ENCODE measurements around the gene RTN4RL2.
A peak's percentile ranks its signal among the peaks of the same experiment; 100 is the strongest.

RTN4RL2 gene

DNA sequence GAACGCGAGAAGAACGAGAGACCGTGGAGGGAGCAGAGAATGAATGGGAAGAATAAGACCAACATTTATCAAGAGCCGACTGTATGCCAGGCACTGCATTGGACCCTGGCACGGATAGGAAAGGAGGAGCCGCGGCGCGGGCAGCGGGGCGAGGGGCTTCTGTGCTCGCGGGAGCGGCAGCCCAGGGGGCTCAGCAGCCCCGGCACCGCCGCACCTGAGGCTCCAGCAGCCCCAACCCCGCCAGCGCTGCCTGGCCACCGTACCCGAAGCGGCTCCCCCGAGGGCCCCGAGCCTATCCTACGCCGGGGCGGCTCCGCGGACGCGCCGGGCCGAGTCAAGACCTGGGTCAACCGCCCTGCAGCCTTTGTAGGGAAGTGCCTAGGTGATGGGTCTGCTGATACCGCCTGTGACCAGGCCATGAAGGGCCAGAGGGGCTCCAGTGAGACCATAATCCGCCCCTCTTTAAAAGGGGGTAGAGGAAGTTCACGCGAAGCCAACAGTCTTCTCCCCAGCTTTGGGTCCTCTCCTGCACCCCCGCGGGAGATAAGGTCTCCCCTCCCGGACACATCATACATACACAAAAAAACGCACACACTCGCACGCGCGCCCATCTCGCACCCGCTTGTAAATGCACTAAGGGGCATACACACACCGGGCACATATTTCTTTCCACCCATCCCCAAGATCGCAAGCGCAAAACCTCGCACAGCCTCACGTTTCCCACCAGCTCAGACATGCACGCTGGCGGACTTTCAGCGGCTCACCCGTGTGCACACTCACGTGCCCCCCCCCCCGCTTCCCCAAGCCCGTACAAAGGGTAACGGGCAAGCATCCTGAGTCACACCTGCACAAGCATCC lies 935 bp upstream of the RTN4RL2 start:
- Histone ChIP-seq H3K27ac (ENCODE audit: low read depth, low read length) (no peak overlapping the region), H3K36me3 (ENCODE audit: control insufficient read depth, insufficient read depth, low read length) (no peaks in the 10 kb centered on the region), H3K27me3 (ENCODE audit: control insufficient read depth, insufficient read depth, low read length) (peaks cover 35% of the 10 kb centered on the region), H3K9ac (ENCODE audit: low read length) (no peak overlapping the region), H3K4me3 (ENCODE audit: low read length) (peak overlapping the region; percentile 55), H3K4me1 (ENCODE audit: control insufficient read depth, insufficient read depth, low read length) (peaks cover 6% of the 10 kb centered on the region)

DNA sequence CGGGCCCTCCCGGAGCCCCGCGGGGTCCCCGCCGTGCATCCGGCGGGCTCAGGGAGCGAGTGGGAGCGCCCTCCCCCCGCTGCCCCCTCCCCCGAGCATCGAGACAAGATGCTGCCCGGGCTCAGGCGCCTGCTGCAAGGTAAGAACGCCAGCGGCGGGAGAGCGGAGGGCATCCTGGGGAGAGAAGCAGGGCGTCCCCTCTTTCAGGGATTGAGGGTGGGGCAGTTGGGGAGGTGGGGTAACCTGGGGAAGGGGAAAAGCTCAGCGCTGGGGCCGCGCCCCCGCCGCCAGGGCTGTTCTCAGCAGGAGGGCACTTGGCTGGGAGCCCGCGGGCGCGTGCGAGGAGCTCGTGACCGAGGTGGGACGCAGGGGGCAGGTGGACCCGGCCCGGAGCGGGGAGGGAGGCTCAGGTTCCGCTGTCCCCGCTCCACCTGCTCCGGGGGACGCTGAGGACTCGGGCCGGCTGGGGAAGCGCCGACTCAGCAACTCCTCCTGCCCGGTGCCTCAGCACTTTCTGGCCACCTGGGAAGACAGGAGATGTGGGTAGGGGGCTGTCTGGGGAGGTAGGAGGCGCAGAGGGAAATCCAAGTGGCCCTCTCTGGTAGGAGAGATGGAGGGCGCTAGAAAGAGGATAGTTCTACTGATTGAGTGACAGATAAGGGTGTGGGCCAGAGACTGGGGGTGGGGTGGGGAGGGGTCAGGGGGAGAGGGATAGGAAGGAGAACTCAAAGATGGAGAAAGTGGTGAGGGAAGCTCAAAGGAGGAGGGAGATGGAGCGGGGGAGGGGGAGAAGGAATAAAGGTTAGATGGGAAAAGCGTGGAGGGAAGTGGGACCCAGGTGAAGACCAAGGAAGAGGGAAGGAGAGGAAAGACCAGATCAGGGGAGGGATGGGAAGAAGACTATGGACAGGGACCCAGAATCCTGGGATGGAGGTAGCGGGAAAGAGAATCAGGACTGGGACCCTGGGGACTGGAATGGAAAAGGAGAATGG lies 726 bp downstream of the RTN4RL2 start:
- Histone ChIP-seq H3K4me1 (ENCODE audit: control insufficient read depth, insufficient read depth, low read length) (peaks cover 6% of the 10 kb centered on the region), H3K4me3 (ENCODE audit: low read length) (peak overlapping the region; percentile 55), H3K27ac (ENCODE audit: low read depth, low read length) (no peak overlapping the region), H3K9ac (ENCODE audit: low read length) (no peak overlapping the region), H3K27me3 (ENCODE audit: control insufficient read depth, insufficient read depth, low read length) (peaks cover 35% of the 10 kb centered on the region), H3K36me3 (ENCODE audit: control insufficient read depth, insufficient read depth, low read length) (no peaks in the 10 kb centered on the region)

DNA sequence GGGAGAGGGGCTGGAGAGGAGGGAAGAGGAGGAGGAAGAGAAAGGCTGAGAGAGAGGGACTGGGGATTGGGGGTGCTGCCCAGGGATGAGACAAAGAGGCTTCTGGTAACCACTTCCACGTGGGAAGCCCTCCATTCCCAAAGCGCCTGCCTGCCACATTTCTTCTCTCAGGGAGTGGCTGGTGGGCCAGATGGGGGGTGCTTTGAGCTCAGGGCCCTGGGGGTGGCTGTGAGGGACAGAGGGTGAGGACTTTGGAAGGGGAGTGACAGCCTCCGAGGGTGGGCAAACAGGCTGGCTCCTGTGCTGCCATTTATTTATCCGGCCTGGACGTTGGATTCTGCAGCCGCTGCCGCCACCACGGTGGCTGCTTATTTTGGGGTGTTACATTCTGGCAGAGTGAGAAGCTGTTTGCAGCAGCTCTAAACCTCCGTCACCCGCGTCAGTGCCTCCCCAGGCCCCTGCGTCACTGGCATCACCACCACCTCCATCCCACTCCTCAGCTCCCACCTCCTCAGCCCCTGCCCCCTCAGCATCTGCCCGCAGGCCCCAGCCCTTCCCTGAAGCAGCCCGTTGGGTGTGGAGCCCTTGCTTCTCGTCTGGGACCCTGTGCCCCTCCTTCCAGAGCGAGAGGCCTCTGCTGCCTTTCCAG lies 1.6 kb downstream of the RTN4RL2 start:
- Histone ChIP-seq H3K9ac (ENCODE audit: low read length) (no peak overlapping the region), H3K27me3 (ENCODE audit: control insufficient read depth, insufficient read depth, low read length) (peaks cover 35% of the 10 kb centered on the region), H3K4me1 (ENCODE audit: control insufficient read depth, insufficient read depth, low read length) (peaks cover 6% of the 10 kb centered on the region), H3K27ac (ENCODE audit: low read depth, low read length) (no peak overlapping the region), H3K36me3 (ENCODE audit: control insufficient read depth, insufficient read depth, low read length) (no peaks in the 10 kb centered on the region), H3K4me3 (ENCODE audit: low read length) (no peak overlapping the region)

DNA sequence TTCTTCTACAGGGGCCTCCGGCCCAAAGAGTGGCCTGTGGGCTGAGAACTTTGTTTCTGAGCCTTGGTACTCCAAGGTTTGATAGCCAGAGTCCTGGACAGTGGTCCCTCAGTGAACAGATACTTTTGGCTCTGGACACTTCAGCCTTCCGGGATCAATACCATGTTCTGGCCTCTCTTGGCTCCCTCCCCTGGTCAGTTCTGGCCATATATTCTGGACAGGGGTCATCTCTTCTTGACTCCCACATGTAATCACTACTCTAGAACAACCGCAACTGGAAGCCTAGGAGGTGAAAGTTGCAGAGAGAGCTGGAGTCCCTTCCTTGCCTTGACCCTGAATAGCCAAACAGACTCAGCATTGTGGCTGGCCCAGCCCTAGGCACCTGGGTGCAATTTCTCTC lies 2.3 kb downstream of the RTN4RL2 start:
- Histone ChIP-seq H3K27me3 (ENCODE audit: control insufficient read depth, insufficient read depth, low read length) (peaks cover 34% of the 10 kb centered on the region), H3K36me3 (ENCODE audit: control insufficient read depth, insufficient read depth, low read length) (no peaks in the 10 kb centered on the region), H3K27ac (ENCODE audit: low read depth, low read length) (no peak overlapping the region), H3K9ac (ENCODE audit: low read length) (no peak overlapping the region), H3K4me1 (ENCODE audit: control insufficient read depth, insufficient read depth, low read length) (peaks cover 6% of the 10 kb centered on the region), H3K4me3 (ENCODE audit: low read length) (no peak overlapping the region)

DNA sequence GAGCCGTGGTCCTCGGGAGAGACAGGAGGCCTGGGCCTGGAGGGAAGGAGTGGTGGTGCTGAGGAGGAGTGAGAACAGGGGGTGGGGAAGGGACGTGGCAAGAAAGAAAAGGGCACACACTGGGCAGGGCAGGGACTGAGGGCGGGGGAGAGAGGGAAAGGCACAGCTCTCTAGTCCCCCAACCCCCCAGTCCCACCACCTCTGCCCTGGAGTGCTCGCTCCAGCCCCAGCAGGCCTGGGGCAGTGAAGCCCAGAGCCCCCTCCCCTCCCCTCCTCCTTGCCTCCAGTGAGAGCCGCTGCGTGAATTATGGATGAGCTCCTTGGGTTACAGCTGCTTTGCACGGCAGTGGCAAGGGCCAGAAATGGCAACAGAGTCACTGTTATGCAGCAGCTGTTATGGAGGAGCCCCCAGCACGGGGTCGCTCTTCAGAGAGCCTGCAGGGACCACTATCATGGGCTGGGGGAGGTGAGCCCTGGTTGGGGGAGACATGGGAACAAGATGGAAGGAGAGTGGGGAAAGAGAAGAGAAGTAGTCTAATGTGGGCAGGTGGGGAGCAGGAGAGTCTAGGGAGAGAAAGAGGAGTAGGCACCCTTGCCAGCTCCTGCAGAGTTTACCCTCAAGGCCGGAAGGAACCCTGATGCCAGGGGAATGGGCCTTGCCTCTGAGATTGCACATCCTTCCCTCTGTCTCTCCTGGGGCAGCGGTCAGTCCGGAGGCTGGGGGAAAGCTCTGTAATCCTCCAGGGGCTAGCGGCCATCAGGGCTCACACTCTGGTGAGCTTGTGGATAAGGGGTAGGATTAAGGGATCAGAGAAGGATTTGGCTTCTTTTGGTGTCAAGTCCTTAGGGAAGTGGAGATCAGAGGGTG lies 3.6 kb downstream of the RTN4RL2 start:
- H3K27me3 ChIP-seq (ENCODE audit: control insufficient read depth, insufficient read depth, low read length) = peaks cover 23% of the 10 kb centered on the region
- no peaks in the 10 kb centered on the region for H3K36me3 ChIP-seq (ENCODE audit: control insufficient read depth, insufficient read depth, low read length)
- H3K4me1 ChIP-seq (ENCODE audit: control insufficient read depth, insufficient read depth, low read length) = peaks cover 6% of the 10 kb centered on the region
- no peak overlapping the region for H3K27ac ChIP-seq (ENCODE audit: low read depth, low read length)
- no peak overlapping the region for H3K4me3 ChIP-seq (ENCODE audit: low read length)
- no peak overlapping the region for H3K9ac ChIP-seq (ENCODE audit: low read length)

DNA sequence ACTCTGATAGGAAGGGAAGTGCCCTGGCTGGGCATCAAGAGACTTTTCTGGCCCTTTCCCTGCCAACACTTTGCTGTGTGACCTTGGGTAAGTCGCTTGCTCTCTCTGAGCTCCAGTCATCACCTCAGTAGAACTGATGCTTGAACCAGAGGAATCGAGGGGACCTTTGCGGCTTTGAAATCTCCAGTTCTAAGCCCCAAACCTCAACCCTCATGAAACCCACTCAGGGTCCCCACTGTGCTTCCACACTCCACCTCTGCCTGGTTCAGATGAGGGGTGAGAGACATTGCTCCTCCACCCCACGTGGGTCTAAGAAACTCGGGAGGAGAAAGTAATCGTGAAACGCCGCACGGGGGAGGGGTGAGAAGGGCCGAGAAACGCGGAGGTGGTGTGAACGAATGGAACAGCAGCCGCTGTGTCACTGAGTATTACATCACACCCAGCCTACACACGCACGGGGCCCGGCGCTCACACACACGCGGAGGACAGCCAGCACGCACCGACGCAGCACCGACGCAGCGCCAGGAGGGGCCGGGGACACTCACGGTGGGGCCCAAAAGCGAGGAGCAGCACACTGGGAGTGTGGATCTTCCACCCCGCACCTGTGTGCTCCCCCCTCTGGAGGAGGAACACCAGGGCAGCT lies 4.3 kb downstream of the RTN4RL2 start:
- peaks cover 4% of the 10 kb centered on the region for H3K4me1 ChIP-seq (ENCODE audit: control insufficient read depth, insufficient read depth, low read length)
- H3K27ac ChIP-seq (ENCODE audit: low read depth, low read length) = no peak overlapping the region
- peaks cover 16% of the 10 kb centered on the region for H3K27me3 ChIP-seq (ENCODE audit: control insufficient read depth, insufficient read depth, low read length)
- no peaks in the 10 kb centered on the region for H3K36me3 ChIP-seq (ENCODE audit: control insufficient read depth, insufficient read depth, low read length)
- H3K9ac ChIP-seq (ENCODE audit: low read length) = no peak overlapping the region
- no peak overlapping the region for H3K4me3 ChIP-seq (ENCODE audit: low read length)

DNA sequence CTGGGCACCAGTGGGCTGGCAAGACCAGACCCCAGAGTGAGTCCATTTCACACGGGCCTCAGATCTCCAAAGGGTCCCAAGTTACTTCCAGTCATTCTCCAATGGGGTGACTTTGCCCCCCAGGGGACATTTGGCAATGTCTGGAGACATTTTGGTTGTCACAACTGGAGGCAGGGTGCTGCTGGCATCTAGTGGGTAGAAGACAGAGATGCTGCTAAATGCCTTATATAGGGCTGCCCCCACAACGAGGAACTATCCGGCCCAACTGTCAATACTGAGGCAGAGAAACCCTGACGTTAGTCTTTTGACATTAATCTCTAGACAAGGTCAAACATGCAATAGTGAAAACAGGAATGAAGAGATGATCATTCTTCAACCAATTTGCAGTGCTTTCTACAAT lies 6.4 kb downstream of the RTN4RL2 start:
- Histone ChIP-seq H3K4me3 (ENCODE audit: low read length) (no peak overlapping the region), H3K4me1 (ENCODE audit: control insufficient read depth, insufficient read depth, low read length) (no peaks in the 10 kb centered on the region), H3K9ac (ENCODE audit: low read length) (no peak overlapping the region), H3K36me3 (ENCODE audit: control insufficient read depth, insufficient read depth, low read length) (no peaks in the 10 kb centered on the region), H3K27ac (ENCODE audit: low read depth, low read length) (no peak overlapping the region), H3K27me3 (ENCODE audit: control insufficient read depth, insufficient read depth, low read length) (peaks cover 5% of the 10 kb centered on the region)

DNA sequence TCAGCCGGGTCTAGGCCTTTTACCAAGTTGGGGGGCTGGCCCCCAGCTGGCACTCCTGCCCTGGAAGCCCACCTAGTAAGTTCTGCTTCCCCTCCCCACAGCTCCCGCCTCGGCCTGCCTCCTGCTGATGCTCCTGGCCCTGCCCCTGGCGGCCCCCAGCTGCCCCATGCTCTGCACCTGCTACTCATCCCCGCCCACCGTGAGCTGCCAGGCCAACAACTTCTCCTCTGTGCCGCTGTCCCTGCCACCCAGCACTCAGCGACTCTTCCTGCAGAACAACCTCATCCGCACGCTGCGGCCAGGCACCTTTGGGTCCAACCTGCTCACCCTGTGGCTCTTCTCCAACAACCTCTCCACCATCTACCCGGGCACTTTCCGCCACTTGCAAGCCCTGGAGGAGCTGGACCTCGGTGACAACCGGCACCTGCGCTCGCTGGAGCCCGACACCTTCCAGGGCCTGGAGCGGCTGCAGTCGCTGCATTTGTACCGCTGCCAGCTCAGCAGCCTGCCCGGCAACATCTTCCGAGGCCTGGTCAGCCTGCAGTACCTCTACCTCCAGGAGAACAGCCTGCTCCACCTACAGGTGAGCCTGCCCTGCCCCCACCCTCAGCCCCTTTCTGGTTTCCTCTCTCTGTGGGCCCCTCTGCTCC lies 7.3 kb downstream of the RTN4RL2 start:
- H3K4me1 ChIP-seq (ENCODE audit: control insufficient read depth, insufficient read depth, low read length) = no peaks in the 10 kb centered on the region
- H3K27ac ChIP-seq (ENCODE audit: low read depth, low read length) = no peak overlapping the region
- H3K9ac ChIP-seq (ENCODE audit: low read length) = no peak overlapping the region
- no peaks in the 10 kb centered on the region for H3K36me3 ChIP-seq (ENCODE audit: control insufficient read depth, insufficient read depth, low read length)
- H3K4me3 ChIP-seq (ENCODE audit: low read length) = no peak overlapping the region
- H3K27me3 ChIP-seq (ENCODE audit: control insufficient read depth, insufficient read depth, low read length) = peaks cover 2% of the 10 kb centered on the region

DNA sequence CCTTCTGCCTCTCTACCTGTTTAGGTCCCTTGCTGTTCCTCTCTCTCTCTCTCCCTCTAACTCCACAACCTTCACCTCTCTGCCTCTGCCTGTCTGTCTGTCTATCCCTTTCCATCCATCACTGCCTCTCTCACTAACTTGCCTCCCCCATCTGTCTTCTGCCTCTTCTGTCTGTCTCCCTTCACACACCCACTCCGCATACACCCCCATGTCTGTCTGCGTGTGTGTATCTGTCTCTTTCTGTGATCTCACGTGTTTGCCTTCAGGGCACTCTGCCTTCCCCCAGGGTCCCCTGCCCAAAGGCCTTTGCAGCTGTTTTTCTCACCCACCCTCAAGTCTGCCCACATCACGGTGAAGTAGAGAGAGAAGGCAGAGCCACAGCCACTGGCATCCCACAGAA lies 7.9 kb downstream of the RTN4RL2 start:
- Histone ChIP-seq H3K4me1 (ENCODE audit: control insufficient read depth, insufficient read depth, low read length) (no peaks in the 10 kb centered on the region), H3K4me3 (ENCODE audit: low read length) (no peak overlapping the region), H3K27ac (ENCODE audit: low read depth, low read length) (no peak overlapping the region), H3K27me3 (ENCODE audit: control insufficient read depth, insufficient read depth, low read length) (no peaks in the 10 kb centered on the region), H3K9ac (ENCODE audit: low read length) (no peak overlapping the region), H3K36me3 (ENCODE audit: control insufficient read depth, insufficient read depth, low read length) (no peaks in the 10 kb centered on the region)

DNA sequence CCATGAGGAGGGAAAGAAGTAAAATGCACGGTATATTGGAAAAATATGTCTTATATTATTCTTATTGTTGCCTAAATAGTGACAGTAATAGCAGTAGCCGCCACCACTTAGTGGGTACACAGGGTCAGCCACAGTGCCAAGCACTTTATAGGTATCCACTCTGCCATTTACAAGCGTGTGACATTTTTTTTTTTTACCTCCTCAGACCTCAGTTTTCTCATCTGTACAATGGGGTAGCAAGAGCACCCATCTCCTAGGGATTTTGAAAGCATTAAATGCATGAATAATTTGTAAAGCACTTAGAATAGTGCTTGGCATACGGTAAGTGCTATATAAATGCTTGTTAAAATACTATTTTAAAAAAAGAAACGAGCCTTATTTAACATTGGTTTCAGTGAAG lies 8.9 kb downstream of the RTN4RL2 start:
- H3K4me1 ChIP-seq (ENCODE audit: control insufficient read depth, insufficient read depth, low read length) = no peaks in the 10 kb centered on the region
- no peaks in the 10 kb centered on the region for H3K36me3 ChIP-seq (ENCODE audit: control insufficient read depth, insufficient read depth, low read length)
- H3K9ac ChIP-seq (ENCODE audit: low read length) = no peak overlapping the region
- no peak overlapping the region for H3K4me3 ChIP-seq (ENCODE audit: low read length)
- H3K27ac ChIP-seq (ENCODE audit: low read depth, low read length) = no peak overlapping the region
- no peaks in the 10 kb centered on the region for H3K27me3 ChIP-seq (ENCODE audit: control insufficient read depth, insufficient read depth, low read length)

DNA sequence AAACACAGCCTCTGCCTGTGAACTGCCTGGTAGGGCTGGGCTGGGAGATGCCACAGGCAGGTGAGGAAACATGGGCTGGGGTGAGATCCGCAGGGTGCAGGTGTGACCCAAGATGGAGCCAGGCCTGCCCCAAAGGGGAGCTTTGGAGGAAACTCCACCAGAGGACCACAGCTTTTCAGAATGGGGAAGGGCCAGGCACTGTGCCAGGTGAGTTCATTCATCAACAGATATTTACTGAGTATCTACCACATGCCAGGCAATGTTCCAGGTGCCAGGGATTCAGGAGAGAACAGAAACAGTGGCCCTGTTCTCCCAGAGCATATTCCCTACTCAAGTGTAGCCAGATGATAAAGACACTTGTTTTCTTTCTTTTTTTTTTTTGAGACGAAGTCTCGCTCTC lies 11.2 kb downstream of the RTN4RL2 start:
- peaks cover 3% of the 10 kb centered on the region for H3K4me1 ChIP-seq (ENCODE audit: control insufficient read depth, insufficient read depth, low read length)
- no peak overlapping the region for H3K4me3 ChIP-seq (ENCODE audit: low read length)

More for the DNA sequence above, 11.2 kb downstream of the RTN4RL2 start:
- Histone ChIP-seq H3K27ac (ENCODE audit: low read depth, low read length) (no peak overlapping the region), H3K36me3 (ENCODE audit: control insufficient read depth, insufficient read depth, low read length) (no peaks in the 10 kb centered on the region), H3K27me3 (ENCODE audit: control insufficient read depth, insufficient read depth, low read length) (peaks cover 3% of the 10 kb centered on the region), H3K9ac (ENCODE audit: low read length) (no peak overlapping the region)

All from rectal smooth muscle tissue (tissue), 1 donor.